HepG2 (cell line): Measurements from ENCODE around the gene PHF14. TPM values are rescaled to one million over a fixed set of nuclear protein-coding genes. Genes with fewer than 3 reads are reported as not detected.

ENCODE experiments used
- ATAC-seq: fragments of 200-7000 bp; cut with Tn5 transposase; 3 replicates; pipeline ENCODE4 v1.9.1; 2020; ENCODE audit warnings: mild to moderate bottlenecking, moderate library complexity
- BruUV-seq: library from RNA; stranded (reverse); fragments of 400-500 nt; replicated peaks from 2 replicates; lab custom pipeline; 2021; lab: Mats Ljungman, UMichigan
- CTCF ChIA-PET: fragments of 300-600 bp; formaldehyde crosslinking; extraction: SDS; loops from one replicate; lab custom pipeline; 2021; ENCODE audit warnings: low total read pairs, inconsistent platforms, low intra/inter-chr PET ratio; lab: Yijun Ruan, JAX
- POLR2A ChIA-PET: fragments of 350-600 bp; sonication (Branson Sonifier 250); formaldehyde crosslinking; loops from one replicate; lab custom pipeline; 2020; ENCODE audit warnings: antibody characterized with exemption, inconsistent platforms; lab: Yijun Ruan, JAX
- DNase-seq: peaks from one replicate; pipeline ENCODE4 v3.0.0-alpha.2; 2015; ENCODE audit warnings: low spot score
- FAIRE-seq: peaks from 3 replicates; lab custom pipeline; 2011; peaks lifted over from hg19 to GRCh38; lab: Jason Lieb, UNC
- H2AFZ ChIP-seq: one replicate; pipeline ENCODE4 v1.6.1; 2011; ENCODE audit warnings: low read length, inconsistent platforms
- H3K27ac ChIP-seq: fragments of 300-600 bp; 3 replicates; pipeline ENCODE4 v1.8.0; 2011; ENCODE audit warnings: mixed run types, mild to moderate bottlenecking, mixed read lengths, low read length, inconsistent platforms; ENCODE audit not compliant: insufficient read depth; ENCODE audit errors: extremely low read length
- H3K27me3 ChIP-seq, 2 experiments: fragments of 200-600 bp in 1 of 2; 2 replicates in 1 of 2; 3 replicates in 1 of 2; pipeline versions ENCODE4 v1.6.0 to v1.8.0; 2011; ENCODE audit warnings: low read length in 2 of 2, mild to moderate bottlenecking in 2 of 2, moderate library complexity in 2 of 2, inconsistent platforms in 1 of 2; ENCODE audit not compliant: insufficient read depth in 2 of 2, control insufficient read depth in 1 of 2
- H3K36me3 ChIP-seq, 2 experiments: fragments of 200-600 bp in 1 of 2; replicated peaks in 1 of 2; 2 replicates in 1 of 2; 3 replicates in 1 of 2; pipeline versions ENCODE4 v1.5.1 to v1.8.0; 2011; ENCODE audit warnings: low read length in 2 of 2, inconsistent platforms in 1 of 2; ENCODE audit not compliant: insufficient read depth in 2 of 2, control insufficient read depth in 1 of 2
- H3K4me1 ChIP-seq: 2 replicates; pipeline ENCODE4 v1.5.1; 2012; ENCODE audit warnings: low read length, inconsistent platforms; ENCODE audit not compliant: insufficient read depth
- H3K4me2 ChIP-seq: 2 replicates; pipeline ENCODE4 v1.6.0; 2011; ENCODE audit warnings: low read depth, low read length, inconsistent platforms
- H3K4me3 ChIP-seq, 3 experiments: fragments of 200-600 bp in 1 of 3; sonication (generic), shearing (Covaris generic) in 1 of 3; replicated peaks in 1 of 3; 2 replicates each; pipeline ENCODE4 v1.5.1; 2011 to 2016; ENCODE audit warnings: low read length in 3 of 3, inconsistent platforms in 2 of 3, low read depth in 2 of 3, mild to moderate bottlenecking in 2 of 3, control low read depth in 1 of 3, mixed read lengths in 1 of 3; ENCODE audit not compliant: insufficient read depth in 1 of 3
- H3K79me2 ChIP-seq: one replicate; pipeline ENCODE4 v1.6.1; 2011; ENCODE audit warnings: low read length, inconsistent platforms; ENCODE audit not compliant: insufficient read depth
- H3K9ac ChIP-seq: 2 replicates; pipeline ENCODE4 v1.6.0; 2011; ENCODE audit warnings: mild to moderate bottlenecking, low read depth, low read length, inconsistent platforms; ENCODE audit not compliant: insufficient read depth
- H3K9me3 ChIP-seq: 2 replicates; pipeline ENCODE4 v1.5.1; 2012; ENCODE audit warnings: mild to moderate bottlenecking, low read length
- H4K20me1 ChIP-seq: 2 replicates; pipeline ENCODE4 v1.6.0; 2011; ENCODE audit warnings: inconsistent platforms, mild to moderate bottlenecking, low read length, moderate library complexity; ENCODE audit not compliant: insufficient read depth
- ATF5 ChIP-seq: sonication (generic); formaldehyde crosslinking; IDR thresholded peaks from 2 replicates; pipeline ENCODE4 v1.4.0; 2020; ENCODE audit warnings: mild to moderate bottlenecking, low read depth, missing genetic modification reagents
- CHD2 ChIP-seq: IDR thresholded peaks from 2 replicates; pipeline ENCODE4 v1.6.1; 2011; ENCODE audit warnings: low read depth, low read length, improper control_type of control experiment
- KDM4B ChIP-seq: sonication (generic); formaldehyde crosslinking; IDR thresholded peaks from 2 replicates; pipeline ENCODE4 v1.4.0; 2020; ENCODE audit warnings: missing genetic modification reagents
- MIER2 ChIP-seq: IDR thresholded peaks from 2 replicates; pipeline ENCODE4 v1.6.1; 2016; ENCODE audit warnings: missing biosample characterization, missing genetic modification reagents
- NFKB2 ChIP-seq: sonication (generic); formaldehyde crosslinking; IDR thresholded peaks from 2 replicates; pipeline ENCODE4 v1.4.0; 2020; ENCODE audit warnings: missing genetic modification reagents, borderline replicate concordance
- NR2F6 ChIP-seq, 2 experiments: IDR thresholded peaks; 2 replicates each; pipeline ENCODE4 v1.6.1; 2016; ENCODE audit warnings: antibody characterized with exemption in 1 of 2, mild to moderate bottlenecking in 1 of 2
- SKI ChIP-seq: fragments of 450-650 bp; IDR thresholded peaks from one replicate; pipeline ENCODE4 v1.6.1; 2018; ENCODE audit warnings: mild to moderate bottlenecking; ENCODE audit not compliant: partially characterized antibody
- SP4 ChIP-seq: sonication (generic); formaldehyde crosslinking; IDR thresholded peaks from 2 replicates; pipeline ENCODE4 v1.8.1; 2023; ENCODE audit warnings: mild to moderate bottlenecking, missing genetic modification reagents
- TCF12 ChIP-seq, 2 experiments: fragments of 450-650 bp in 1 of 2; sonication (generic) in 1 of 2; formaldehyde crosslinking in 1 of 2; IDR thresholded peaks; 2 replicates each; pipeline versions ENCODE4 v1.6.1 to v1.8.0; 2017 to 2022; ENCODE audit warnings: antibody characterized with exemption in 1 of 2, mild to moderate bottlenecking in 1 of 2, missing genetic modification reagents in 1 of 2, moderate library complexity in 1 of 2
- ZFP62 ChIP-seq: sonication (generic); formaldehyde crosslinking; IDR thresholded peaks from 2 replicates; pipeline ENCODE4 v1.4.0; 2020; ENCODE audit warnings: missing genetic modification reagents
- ZNF124 ChIP-seq: sonication (generic); formaldehyde crosslinking; IDR thresholded peaks from 2 replicates; pipeline ENCODE4 v1.4.0; 2020; ENCODE audit warnings: missing genetic modification reagents
- WGBS: methylation state at CpG from one replicate; pipeline ENCODE4 v1.1.6; 2017; ENCODE audit warnings: low lambda C conversion rate; 5-methylcytosine and 5-hydroxymethylcytosine counted together
- in situ Hi-C: cut with HindIII; loops from 2 replicates; pipeline ENCODE4 v1.10.0; 2017; ENCODE audit warnings: low pct_unique_long_range_greater_than_20kb; ENCODE audit not compliant: extremely low pct_ligation_motif_present
- intact Hi-C: fragments of 100-400 bp; cut with micrococcal nuclease; formaldehyde crosslinking; loops from one replicate; pipeline ENCODE4 v1.10.0; 2022; ENCODE audit not compliant: unreplicated experiment
- polyA plus RNA-seq, 8 experiments: library from polyadenylated mRNA; depleted of rRNA in 3 of 8; stranded (reverse) in 7 of 8; unstranded in 1 of 8; fragments of >200 nt; fragmentation: Illumina TruSeq in 4 of 8; extraction: Trizol in 4 of 8; gene quantifications; 2 replicates each; pipeline versions ENCODE4 v1.2.1 to v1.2.3, GENCODE V29; 2011 to 2016; ENCODE audit warnings: low read depth in 4 of 8, missing spikeins in 1 of 8, mixed read lengths in 1 of 8; ENCODE audit not compliant: insufficient read depth in 1 of 8
- total RNA-seq, 5 experiments: library from RNA; depleted of rRNA; stranded (reverse); fragments of >200 nt; fragmentation: Illumina TruSeq; extraction: Trizol; gene quantifications; 2 replicates each; pipeline ENCODE4 v1.2.3, GENCODE V29; 2016; ENCODE audit warnings: low read depth in 1 of 5

The PHF14 gene
- total and polyA plus RNA-seq, 2 of the 13 experiments (the other 11 are each of a cell fraction or from before 2014, with no cell fraction given): 18.9 to 68.7 TPM

GRCh38 chr7:11141541-11141940, 167.9 kb downstream of the PHF14 start:
- H4K20me1 ChIP-seq: no peaks in the 10 kb centered on the region
- 0 out of 5 replicates have a peak, but pooled peaks cover 0 to 4% of the 10 kb centered on the region in 2 experiments for H3K36me3 ChIP-seq
- intact Hi-C loops: no loop called here
- H3K9me3 ChIP-seq: no peaks in the 10 kb centered on the region
- H3K4me1 ChIP-seq: no peaks in the 10 kb centered on the region
- H2AFZ ChIP-seq: no peak overlapping the region
- CTCF ChIA-PET: no interaction called here
- ATAC-seq (no peak), FAIRE-seq (no peak), DNase-seq (no peak)
- no peak overlapping the region for H3K4me3 ChIP-seq
- H3K79me2 ChIP-seq: no peaks in the 10 kb centered on the region
- BruUV-seq: no TSS peak
- TF ChIP-seq NFKB2 (no peak), ATF5 (CRISPR knock-in tag) (no peak), ZFP62 (no peak), KDM4B (CRISPR knock-in tag) (no peak), MIER2 (CRISPR knock-in tag) (no peak), CHD2 (no peak), TCF12 (IDR thresholded peaks at IDR 0.05) (no peak), TCF12 (CRISPR knock-in tag; IDR thresholded peaks at IDR 0.05) (no peak), ZNF124 (CRISPR knock-in tag) (no peak), NR2F6 (IDR thresholded peaks at IDR 0.05) (no peak), NR2F6 (CRISPR knock-in tag; IDR thresholded peaks at IDR 0.05) (no peak), SP4 (CRISPR knock-in tag) (no peak), SKI (no peak)
- no peak overlapping the region for H3K9ac ChIP-seq
- POLR2A ChIA-PET: no interaction called here
- no peak overlapping the region for H3K27ac ChIP-seq
- no peak overlapping the region for H3K4me2 ChIP-seq
- in situ Hi-C loops: no loop called here
- no peaks in the 10 kb centered on the region for H3K27me3 ChIP-seq
- WGBS: over 99% methylated on average over 3 of the region's 3 CpGs
